ENCODE measurements around the gene NDUFS6. TPM values are rescaled to one million over a fixed set of nuclear protein-coding genes. Genes with fewer than 3 reads are reported as not detected.

The NDUFS6 gene
- 31.0 TPM for total RNA-seq (ENCODE audit: unreplicated experiment)
- long read RNA-seq, transcript NDUFS6-201 (4 exons, 1,082 nt), result major isoform, 47 of 51 reads
- long read RNA-seq, partial matches to known transcripts, result 0 of 51 reads
- long read RNA-seq, other reads (novel, unspliced or antisense), result 4 of 51 reads

DNA sequence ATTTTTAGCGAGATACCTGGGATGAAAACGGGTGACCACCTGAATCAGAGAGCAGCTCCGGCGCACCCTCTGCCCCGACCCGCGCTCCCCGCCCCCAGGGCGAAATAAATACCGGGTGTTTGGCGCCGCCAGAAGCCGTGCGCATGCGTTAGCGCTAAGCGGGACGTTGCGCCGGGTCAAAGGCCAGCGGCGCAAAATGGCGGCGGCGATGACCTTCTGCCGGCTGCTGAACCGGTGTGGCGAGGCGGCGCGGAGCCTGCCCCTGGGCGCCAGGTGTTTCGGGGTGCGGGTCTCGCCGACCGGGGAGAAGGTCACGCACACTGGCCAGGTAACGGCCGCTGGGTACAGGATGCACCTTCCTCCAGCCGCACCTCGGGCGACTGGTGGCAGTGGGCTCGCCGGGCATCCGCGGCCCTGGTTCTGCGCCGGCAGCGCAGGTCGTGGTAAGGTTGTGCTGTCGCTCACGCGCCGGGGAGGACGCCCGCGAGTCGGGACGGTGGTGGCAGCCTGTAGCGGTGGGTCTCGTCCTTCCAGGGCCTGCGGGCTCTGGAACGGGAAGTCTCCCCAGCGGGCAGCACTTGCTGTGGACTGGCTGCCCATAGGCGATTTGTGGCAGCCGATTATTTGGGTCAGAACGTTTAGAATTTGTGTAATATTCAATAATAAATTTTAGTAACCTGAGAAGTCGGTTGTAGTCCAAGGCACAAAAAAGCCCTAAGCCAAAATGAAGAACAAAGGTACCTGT lies at the start of gene NDUFS6:
Gene NDUFS6, plus strand, starts transcription at position 186 of the 745 bp plus-strand sequence. Its CDS starts 11 bp downstream, at position 197.
- peak within 1 kb of the TSS; percentile 76 for H3K27ac Mint-ChIP-seq (ENCODE audit: unreplicated experiment)
- TF ChIP-seq, protein P1, sequence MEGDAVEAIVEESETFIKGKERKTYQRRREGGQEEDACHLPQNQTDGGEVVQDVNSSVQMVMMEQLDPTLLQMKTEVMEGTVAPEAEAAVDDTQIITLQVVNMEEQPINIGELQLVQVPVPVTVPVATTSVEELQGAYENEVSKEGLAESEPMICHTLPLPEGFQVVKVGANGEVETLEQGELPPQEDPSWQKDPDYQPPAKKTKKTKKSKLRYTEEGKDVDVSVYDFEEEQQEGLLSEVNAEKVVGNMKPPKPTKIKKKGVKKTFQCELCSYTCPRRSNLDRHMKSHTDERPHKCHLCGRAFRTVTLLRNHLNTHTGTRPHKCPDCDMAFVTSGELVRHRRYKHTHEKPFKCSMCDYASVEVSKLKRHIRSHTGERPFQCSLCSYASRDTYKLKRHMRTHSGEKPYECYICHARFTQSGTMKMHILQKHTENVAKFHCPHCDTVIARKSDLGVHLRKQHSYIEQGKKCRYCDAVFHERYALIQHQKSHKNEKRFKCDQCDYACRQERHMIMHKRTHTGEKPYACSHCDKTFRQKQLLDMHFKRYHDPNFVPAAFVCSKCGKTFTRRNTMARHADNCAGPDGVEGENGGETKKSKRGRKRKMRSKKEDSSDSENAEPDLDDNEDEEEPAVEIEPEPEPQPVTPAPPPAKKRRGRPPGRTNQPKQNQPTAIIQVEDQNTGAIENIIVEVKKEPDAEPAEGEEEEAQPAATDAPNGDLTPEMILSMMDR (IDR thresholded peaks at IDR 0.05; ENCODE audit: unreplicated experiment), result no peak
- peak within 1 kb of the TSS; percentile 93 for H3K4me3 Mint-ChIP-seq (ENCODE audit: unreplicated experiment)
- peaks cover 5% of the 10 kb centered on the region for H3K27me3 Mint-ChIP-seq (ENCODE audit: unreplicated experiment)
- H3K36me3 Mint-ChIP-seq (ENCODE audit: low read depth, unreplicated experiment), result peaks cover 16% of the 10 kb centered on the region
- peak; percentile 73 for DNase-seq (ENCODE audit: low spot score)
- H3K4me1 Mint-ChIP-seq (ENCODE audit: unreplicated experiment), result peaks cover 11% of the 10 kb centered on the region
- H3K9me3 Mint-ChIP-seq (ENCODE audit: unreplicated experiment), result no peaks in the 10 kb centered on the region

DNA sequence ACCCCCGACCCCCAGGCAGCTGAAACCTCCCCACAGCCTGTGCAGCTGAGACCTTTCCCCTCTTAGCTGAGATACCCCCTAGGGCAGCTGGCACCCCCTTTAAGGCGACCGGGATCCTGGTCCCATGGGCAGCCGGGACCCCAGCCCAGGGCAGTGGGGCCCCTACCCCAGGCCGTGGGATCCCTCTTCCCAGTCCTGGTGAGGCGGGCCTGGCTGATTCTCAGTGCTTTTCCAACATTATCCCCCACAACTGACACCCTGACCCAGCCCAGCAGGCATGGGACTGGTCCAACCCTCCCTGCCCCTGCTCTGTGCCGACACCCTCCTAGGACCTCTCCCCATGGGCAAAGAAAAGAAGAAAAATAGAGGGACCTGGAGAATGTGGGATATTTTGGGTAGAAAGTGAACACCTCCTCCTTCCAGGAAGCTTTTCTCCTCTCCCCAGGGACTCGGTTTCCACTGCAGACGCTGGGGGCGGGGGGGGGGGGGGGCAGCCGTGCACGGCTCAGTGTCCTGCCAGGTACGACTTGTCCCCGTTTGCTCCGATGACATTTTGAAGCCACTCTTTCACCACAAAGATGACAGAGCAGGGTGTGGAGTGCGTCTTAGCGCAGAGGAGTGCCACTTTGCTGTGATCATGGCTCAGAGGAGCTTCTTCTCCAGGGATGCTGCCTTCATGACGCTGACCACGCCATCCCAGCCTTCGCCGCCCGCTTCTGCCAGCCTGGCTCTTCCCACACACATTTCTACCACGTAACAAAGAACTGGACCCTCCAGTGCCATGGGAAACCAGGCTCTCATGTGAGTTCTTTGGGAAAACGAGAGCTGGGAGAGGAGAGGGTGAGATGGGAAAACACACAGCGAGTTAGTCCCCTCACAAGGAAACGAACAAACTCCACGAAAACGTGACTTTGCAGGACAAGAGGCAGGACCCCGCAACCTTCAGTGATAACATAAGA lies 49.1 kb upstream of the NDUFS6 start:
- peaks cover 9% of the 10 kb centered on the region for H3K4me1 Mint-ChIP-seq (ENCODE audit: unreplicated experiment)
- no peak for DNase-seq (ENCODE audit: low spot score)
- peaks cover 6% of the 10 kb centered on the region for H3K27me3 Mint-ChIP-seq (ENCODE audit: unreplicated experiment)
- no peak overlapping the region for H3K4me3 Mint-ChIP-seq (ENCODE audit: unreplicated experiment)
- H3K36me3 Mint-ChIP-seq (ENCODE audit: low read depth, unreplicated experiment), result no peaks in the 10 kb centered on the region
- no peak overlapping the region for H3K27ac Mint-ChIP-seq (ENCODE audit: unreplicated experiment)
- no peaks in the 10 kb centered on the region for H3K9me3 Mint-ChIP-seq (ENCODE audit: unreplicated experiment)
- TF ChIP-seq, protein P1 (IDR thresholded peaks at IDR 0.05; ENCODE audit: unreplicated experiment), result no peak

DNA sequence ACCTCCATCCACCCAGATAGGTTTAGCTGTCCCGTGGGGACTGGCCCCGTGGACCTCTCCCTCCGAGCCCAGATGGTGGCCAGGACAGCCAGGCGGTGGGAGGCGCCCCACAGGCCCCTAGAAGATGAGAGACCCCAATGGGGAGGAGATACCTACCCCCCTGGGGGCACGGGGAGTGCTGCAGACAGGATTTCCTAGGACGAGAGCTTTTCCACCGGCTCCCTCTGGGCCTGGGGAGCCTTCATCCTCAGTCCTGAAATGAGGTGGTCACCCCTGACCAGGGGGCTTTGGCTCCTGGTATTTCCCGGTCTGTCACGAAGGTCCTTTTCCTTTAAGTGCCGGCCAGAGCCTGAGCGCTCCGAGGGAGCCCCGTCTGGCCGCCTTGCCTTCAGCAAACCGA lies 48.3 kb upstream of the NDUFS6 start:
- H3K9me3 Mint-ChIP-seq (ENCODE audit: unreplicated experiment), result no peaks in the 10 kb centered on the region
- H3K27me3 Mint-ChIP-seq (ENCODE audit: unreplicated experiment), result peaks cover 5% of the 10 kb centered on the region
- TF ChIP-seq, protein P1 (IDR thresholded peaks at IDR 0.05; ENCODE audit: unreplicated experiment), result no peak
- H3K27ac Mint-ChIP-seq (ENCODE audit: unreplicated experiment), result no peak overlapping the region
- H3K4me3 Mint-ChIP-seq (ENCODE audit: unreplicated experiment), result no peak overlapping the region
- DNase-seq (ENCODE audit: low spot score), result no peak
- no peaks in the 10 kb centered on the region for H3K36me3 Mint-ChIP-seq (ENCODE audit: low read depth, unreplicated experiment)
- H3K4me1 Mint-ChIP-seq (ENCODE audit: unreplicated experiment), result peaks cover 9% of the 10 kb centered on the region

DNA sequence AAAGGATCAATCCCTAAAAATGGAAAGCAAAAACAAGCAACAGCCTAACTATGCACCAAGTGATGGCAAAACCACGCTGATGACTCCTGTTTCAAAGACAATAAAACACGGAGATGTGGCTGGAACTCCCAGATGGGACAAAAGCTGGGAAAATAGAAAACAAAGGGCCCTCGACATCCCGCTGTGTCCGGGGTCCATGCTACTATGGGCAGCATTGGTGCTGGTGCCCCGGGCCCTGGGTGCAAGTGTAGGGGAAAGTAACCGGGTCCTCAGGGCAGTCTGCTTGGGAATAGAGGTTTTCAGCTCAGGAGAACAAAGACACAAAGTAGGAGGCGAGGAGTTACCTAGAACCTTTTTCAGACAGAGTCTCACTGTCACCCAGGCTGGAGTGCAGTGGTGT lies 47.7 kb upstream of the NDUFS6 start:
- H3K9me3 Mint-ChIP-seq (ENCODE audit: unreplicated experiment), result no peaks in the 10 kb centered on the region
- H3K4me3 Mint-ChIP-seq (ENCODE audit: unreplicated experiment), result no peak overlapping the region
- peaks cover 9% of the 10 kb centered on the region for H3K4me1 Mint-ChIP-seq (ENCODE audit: unreplicated experiment)
- no peak for DNase-seq (ENCODE audit: low spot score)
- H3K27ac Mint-ChIP-seq (ENCODE audit: unreplicated experiment), result no peak overlapping the region
- no peaks in the 10 kb centered on the region for H3K36me3 Mint-ChIP-seq (ENCODE audit: low read depth, unreplicated experiment)
- H3K27me3 Mint-ChIP-seq (ENCODE audit: unreplicated experiment), result peaks cover 2% of the 10 kb centered on the region
- TF ChIP-seq, protein P1 (IDR thresholded peaks at IDR 0.05; ENCODE audit: unreplicated experiment), result no peak

Data from endothelial cell (in vitro differentiated cells).